ENCODE measurements around the gene SLC5A11.

DNA sequence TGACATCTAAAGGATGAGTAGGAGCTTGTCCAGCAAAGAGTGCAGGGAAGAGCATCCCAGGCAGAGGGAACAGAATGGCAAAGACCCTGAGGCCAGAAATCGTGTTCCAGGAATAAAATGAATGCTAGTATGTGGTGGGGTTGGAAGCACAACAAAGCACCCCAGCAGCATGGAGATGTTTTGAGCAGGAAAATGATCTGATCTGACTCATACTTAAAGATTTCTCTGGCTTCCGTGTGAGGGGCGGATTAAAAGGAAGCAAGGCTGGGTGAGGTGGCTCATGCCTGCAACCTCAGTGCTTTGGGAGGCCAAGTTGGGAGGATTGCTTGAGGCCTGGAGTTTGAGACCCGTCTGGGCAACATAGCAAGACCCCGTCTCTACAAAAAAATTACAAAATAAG lies 2.3 kb downstream of the SLC5A11 start:
- TF ChIP-seq, protein P1, sequence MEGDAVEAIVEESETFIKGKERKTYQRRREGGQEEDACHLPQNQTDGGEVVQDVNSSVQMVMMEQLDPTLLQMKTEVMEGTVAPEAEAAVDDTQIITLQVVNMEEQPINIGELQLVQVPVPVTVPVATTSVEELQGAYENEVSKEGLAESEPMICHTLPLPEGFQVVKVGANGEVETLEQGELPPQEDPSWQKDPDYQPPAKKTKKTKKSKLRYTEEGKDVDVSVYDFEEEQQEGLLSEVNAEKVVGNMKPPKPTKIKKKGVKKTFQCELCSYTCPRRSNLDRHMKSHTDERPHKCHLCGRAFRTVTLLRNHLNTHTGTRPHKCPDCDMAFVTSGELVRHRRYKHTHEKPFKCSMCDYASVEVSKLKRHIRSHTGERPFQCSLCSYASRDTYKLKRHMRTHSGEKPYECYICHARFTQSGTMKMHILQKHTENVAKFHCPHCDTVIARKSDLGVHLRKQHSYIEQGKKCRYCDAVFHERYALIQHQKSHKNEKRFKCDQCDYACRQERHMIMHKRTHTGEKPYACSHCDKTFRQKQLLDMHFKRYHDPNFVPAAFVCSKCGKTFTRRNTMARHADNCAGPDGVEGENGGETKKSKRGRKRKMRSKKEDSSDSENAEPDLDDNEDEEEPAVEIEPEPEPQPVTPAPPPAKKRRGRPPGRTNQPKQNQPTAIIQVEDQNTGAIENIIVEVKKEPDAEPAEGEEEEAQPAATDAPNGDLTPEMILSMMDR (conservative IDR thresholded peaks at IDR 0.05): no peak
- no peak for TF ChIP-seq ZFX (IDR thresholded peaks at IDR 0.05)
